Measurements from ENCODE around the gene CD300LB. TPM values are rescaled to one million over a fixed set of nuclear protein-coding genes. Genes with fewer than 3 reads are reported as not detected.
A peak's percentile ranks its signal among the peaks of the same experiment; 100 is the strongest.

Gene CD300LB
- total and polyA plus RNA-seq, 2 experiments from 2014 or later, result not detected

- Histone ChIP-seq H4K20me1 (ENCODE audit: insufficient read depth) (no peaks in the 10 kb centered on the region), H3K4me3 (no peak overlapping the region), H3K27me3 (replicated peaks; ENCODE audit: insufficient read depth) (no peaks in the 10 kb centered on the region), H3K27ac (no peak overlapping the region), H3K79me2 (ENCODE audit: insufficient read depth) (no peaks in the 10 kb centered on the region), H3K4me1 (ENCODE audit: insufficient read depth) (peaks cover 13% of the 10 kb centered on the region), H3F3A (ENCODE audit: insufficient read depth) (peaks cover 32% of the 10 kb centered on the region), H3K36me3 (ENCODE audit: low read depth) (no peaks in the 10 kb centered on the region), H3K9me3 (ENCODE audit: low read depth) (no peaks in the 10 kb centered on the region), H3K4me2 (ENCODE audit: unreplicated experiment) (no peak overlapping the region), H2AFZ (no peak overlapping the region), H3K9ac (no peak overlapping the region), H3K9me2 (ENCODE audit: insufficient read depth) (no peaks in the 10 kb centered on the region)
- in situ Hi-C loops (cut with MboI), result no loop called here
- DNase-seq, result no peak
- 78% methylated on average over 3 of the region's 3 CpGs for WGBS, 2 experiments (ENCODE audit: low coverage in 1 of 2, low lambda C conversion rate in 2 of 2, missing lambda C conversion rate in 2 of 2)
- TF ChIP-seq EZH2phosphoT487 (IDR thresholded peaks at IDR 0.05; ENCODE audit: insufficient read depth, low read depth) (no peak), EZH2 (IDR thresholded peaks at IDR 0.05; ENCODE audit: insufficient read depth, poor library complexity, severe bottlenecking) (no peak)
Observed at GRCh38 chr17:74516561-74517328, 14.5 kb downstream of the CD300LB start.

- Histone ChIP-seq H3K79me2 (ENCODE audit: insufficient read depth) (no peaks in the 10 kb centered on the region), H3K9ac (no peak overlapping the region)
Observed at GRCh38 chr17:74515941-74516340, 15.3 kb downstream of the CD300LB start.

GRCh38 chr17:74514632-74515334 is 16.5 kb downstream of the CD300LB start:
- Histone ChIP-seq H4K20me1 (ENCODE audit: insufficient read depth) (no peaks in the 10 kb centered on the region), H3K4me3 (no peak overlapping the region), H3K9ac (no peak overlapping the region), H3K9me2 (ENCODE audit: insufficient read depth) (no peaks in the 10 kb centered on the region), H3F3A (ENCODE audit: insufficient read depth) (peaks cover 36% of the 10 kb centered on the region), H3K4me1 (ENCODE audit: insufficient read depth) (peaks cover 18% of the 10 kb centered on the region), H2AFZ (no peak overlapping the region), H3K4me2 (ENCODE audit: unreplicated experiment) (no peak overlapping the region), H3K27ac (no peak overlapping the region), H3K27me3 (replicated peaks; ENCODE audit: insufficient read depth) (no peaks in the 10 kb centered on the region), H3K79me2 (ENCODE audit: insufficient read depth) (no peaks in the 10 kb centered on the region), H3K9me3 (ENCODE audit: low read depth) (no peaks in the 10 kb centered on the region), H3K36me3 (ENCODE audit: low read depth) (no peaks in the 10 kb centered on the region)
- DNase-seq, result peak; percentile 76
- WGBS, 2 experiments (ENCODE audit: low coverage in 1 of 2, low lambda C conversion rate in 2 of 2, missing lambda C conversion rate in 2 of 2), result 83 to 84% methylated on average over 10 of the region's 10 CpGs
- TF ChIP-seq EZH2 (IDR thresholded peaks at IDR 0.05; ENCODE audit: insufficient read depth, poor library complexity, severe bottlenecking) (no peak), EZH2phosphoT487 (IDR thresholded peaks at IDR 0.05; ENCODE audit: insufficient read depth, low read depth) (no peak)
- in situ Hi-C loops (cut with MboI), result no loop called here

More at GRCh38 chr17:74515941-74516340, 15.3 kb downstream of the CD300LB start:
- no peak overlapping the region for H3K27ac ChIP-seq
- H3K4me1 ChIP-seq (ENCODE audit: insufficient read depth), result peaks cover 18% of the 10 kb centered on the region
- H3K9me3 ChIP-seq (ENCODE audit: low read depth), result no peaks in the 10 kb centered on the region
- DNase-seq, result no peak
- H3F3A ChIP-seq (ENCODE audit: insufficient read depth), result peaks cover 36% of the 10 kb centered on the region
- no peak overlapping the region for H3K4me2 ChIP-seq (ENCODE audit: unreplicated experiment)
- H3K36me3 ChIP-seq (ENCODE audit: low read depth), result no peaks in the 10 kb centered on the region
- no peaks in the 10 kb centered on the region for H3K9me2 ChIP-seq (ENCODE audit: insufficient read depth)
- H3K4me3 ChIP-seq, result no peak overlapping the region
- H4K20me1 ChIP-seq (ENCODE audit: insufficient read depth), result no peaks in the 10 kb centered on the region
- TF ChIP-seq EZH2phosphoT487 (IDR thresholded peaks at IDR 0.05; ENCODE audit: insufficient read depth, low read depth) (no peak), EZH2 (IDR thresholded peaks at IDR 0.05; ENCODE audit: insufficient read depth, poor library complexity, severe bottlenecking) (no peak)
- WGBS, 2 experiments (ENCODE audit: low coverage in 1 of 2, low lambda C conversion rate in 2 of 2, missing lambda C conversion rate in 2 of 2), result 70 to 77% methylated on average over 4 of the region's 4 CpGs
- in situ Hi-C loops (cut with MboI), result no loop called here
- no peak overlapping the region for H2AFZ ChIP-seq
- no peaks in the 10 kb centered on the region for H3K27me3 ChIP-seq (replicated peaks; ENCODE audit: insufficient read depth)

GRCh38 chr17:74513987-74514631 is 17.2 kb downstream of the CD300LB start:
- no peaks in the 10 kb centered on the region for H3K36me3 ChIP-seq (ENCODE audit: low read depth)
- H3K4me1 ChIP-seq (ENCODE audit: insufficient read depth), result peaks cover 18% of the 10 kb centered on the region
- H2AFZ ChIP-seq, result no peak overlapping the region
- H4K20me1 ChIP-seq (ENCODE audit: insufficient read depth), result no peaks in the 10 kb centered on the region
- no peaks in the 10 kb centered on the region for H3K27me3 ChIP-seq (replicated peaks; ENCODE audit: insufficient read depth)
- peak; percentile 80 for DNase-seq
- H3K79me2 ChIP-seq (ENCODE audit: insufficient read depth), result no peaks in the 10 kb centered on the region
- 96% methylated on average over 3 of the region's 3 CpGs for WGBS, 2 experiments (ENCODE audit: low coverage in 1 of 2, low lambda C conversion rate in 2 of 2, missing lambda C conversion rate in 2 of 2)
- H3K9me3 ChIP-seq (ENCODE audit: low read depth), result no peaks in the 10 kb centered on the region
- H3K27ac ChIP-seq, result peak overlapping the region; percentile 13; the same call in 1 of the 2 replicates
- H3K4me2 ChIP-seq (ENCODE audit: unreplicated experiment), result no peak overlapping the region
- in situ Hi-C loops (cut with MboI), result no loop called here
- TF ChIP-seq EZH2 (IDR thresholded peaks at IDR 0.05; ENCODE audit: insufficient read depth, poor library complexity, severe bottlenecking) (no peak), EZH2phosphoT487 (IDR thresholded peaks at IDR 0.05; ENCODE audit: insufficient read depth, low read depth) (no peak)
- H3K9me2 ChIP-seq (ENCODE audit: insufficient read depth), result no peaks in the 10 kb centered on the region
- H3K9ac ChIP-seq, result no peak overlapping the region
- H3F3A ChIP-seq (ENCODE audit: insufficient read depth), result peaks cover 36% of the 10 kb centered on the region
- H3K4me3 ChIP-seq, result no peak overlapping the region
